Posterior vena cava (tissue), 2 donors: ENCODE measurements around the gene SLC16A13. TPM values are rescaled to one million over a fixed set of nuclear protein-coding genes. Genes with fewer than 3 reads are reported as not detected.
"Not testable (repeated sequence)": the region's sequence is repeated elsewhere in the genome, so short reads cannot be mapped to it uniquely, and the experiment has no call there.

Experiments
- DNase-seq: peaks from one replicate; pipeline ENCODE4 v3.0.0-alpha.2; 2020; ENCODE audit warnings: low spot score
- intact Hi-C, 2 donors: fragments of 100-400 bp; cut with DNase I; formaldehyde crosslinking; loops; one replicate each; pipeline versions ENCODE4 v1.14.1 to v1.14.2; 2022 to 2023
- total RNA-seq, 2 donors: library from RNA; stranded (reverse); fragmentation: NEBNext Ultra II Directional; extraction: Animal tissue kit (Norgen Biotek cat#: 25700); gene quantifications; one replicate each; pipeline ENCODE4 v1.2.1, GENCODE V29; 2021
- donor health status: DM: yes; HTN: yes; CAD: no.
- donor health status: DM: yes; HTN: yes; CAD: no.

SLC16A13 gene
- total RNA-seq, 2 donors from 2014 or later = 1.5 to 1.6 TPM

GRCh38 chr17:7046725-7047397, 11.0 kb downstream of the SLC16A13 start:
- DNase-seq = not testable (repeated sequence)
- intact Hi-C loops = loop anchor here (5.0 to 10.0 kb wide), 3 partner anchors 90 to 238 kb away; partner anchors contain the start of gene SLC2A4 (in 1 of the 2)

- intact Hi-C loops = loop anchor here (5.0 to 10.0 kb wide), 3 partner anchors 90 to 237 kb away; partner anchors contain the start of gene SLC2A4 (in 1 of the 2)
- DNase-seq = no peak
These were observed 11.8 kb downstream of the SLC16A13 start for GRCh38 chr17:7047566-7047965.

- no peak for DNase-seq
- intact Hi-C loops = loop anchor here (5.0 to 10.0 kb wide), 3 partner anchors 88 to 236 kb away; partner anchors contain the start of gene SLC2A4 (in 1 of the 2)
These were observed 13.2 kb downstream of the SLC16A13 start for GRCh38 chr17:7048968-7049367.

GRCh38 chr17:7050583-7050982, 14.8 kb downstream of the SLC16A13 start:
- not testable (repeated sequence) for DNase-seq
- intact Hi-C loops = loop anchor here in 1 of 2 donors (5.0 kb wide), 1 partner anchor 87 kb away; no protein-coding TSS in a partner anchor

GRCh38 chr17:7056386-7056785, 20.6 kb downstream of the SLC16A13 start:
- intact Hi-C loops = no loop called here
- no peak for DNase-seq

- intact Hi-C loops = no loop called here
- no peak for DNase-seq
These were observed 23.1 kb downstream of the SLC16A13 start for GRCh38 chr17:7058831-7059447.

GRCh38 chr17:7060165-7060891, 24.5 kb downstream of the SLC16A13 start:
- DNase-seq = no peak
- intact Hi-C loops = no loop called here

GRCh38 chr17:7063518-7064094, 27.8 kb downstream of the SLC16A13 start:
- DNase-seq = no peak
- intact Hi-C loops = no loop called here

GRCh38 chr17:7064261-7064660, 28.4 kb downstream of the SLC16A13 start:
- DNase-seq = no peak
- intact Hi-C loops = no loop called here

- no peak for DNase-seq
- intact Hi-C loops = no loop called here
These were observed 31.4 kb downstream of the SLC16A13 start for GRCh38 chr17:7067198-7067597.

GRCh38 chr17:7068268-7068667, 32.5 kb downstream of the SLC16A13 start:
- intact Hi-C loops = no loop called here

GRCh38 chr17:7070712-7071111, 34.9 kb downstream of the SLC16A13 start:
- DNase-seq = peak; percentile 40
- intact Hi-C loops = no loop called here

More at GRCh38 chr17:7068268-7068667, 32.5 kb downstream of the SLC16A13 start:
- DNase-seq = no peak

GRCh38 chr17:7072406-7072805, 36.6 kb downstream of the SLC16A13 start:
- no peak for DNase-seq
- intact Hi-C loops = no loop called here

- intact Hi-C loops = no loop called here
- DNase-seq = no peak
These were observed 39.1 kb downstream of the SLC16A13 start for GRCh38 chr17:7074931-7075330.

GRCh38 chr17:7077911-7078546, 42.2 kb downstream of the SLC16A13 start:
- intact Hi-C loops = no loop called here
- no peak for DNase-seq

GRCh38 chr17:7078711-7079110, 42.9 kb downstream of the SLC16A13 start:
- intact Hi-C loops = no loop called here
- DNase-seq = peak; percentile 75

GRCh38 chr17:7079581-7080455, 44.0 kb downstream of the SLC16A13 start, which contains the start of gene CLEC10A:
CLEC10A (minus strand) TSS chr17:7080251; CDS start chr17:7078812, 1,439 bp downstream.
- intact Hi-C loops = no loop called here
- DNase-seq = no peak

GRCh38 chr17:7080456-7081041, 44.7 kb downstream of the SLC16A13 start:
- peak; percentile 88 for DNase-seq
- intact Hi-C loops = no loop called here
